HG02938 (cell line): ENCODE results near the gene TARM1.

Experiments used
- ATAC-seq: cut with Tn5 transposase; IDR thresholded peaks from one replicate; pipeline ENCODE4 v1.9.1; 2021; ENCODE audit warnings: mild to moderate bottlenecking, moderate library complexity; ENCODE audit not compliant: unreplicated experiment

TARM1 gene

GRCh38 chr19:54035215-54036178, 45.7 kb downstream of the TARM1 start:
- ATAC-seq, result no peak

- no peak for ATAC-seq
Measured at GRCh38 chr19:54030895-54031586, 50.1 kb downstream of the TARM1 start.

GRCh38 chr19:54029930-54030490, 51.2 kb downstream of the TARM1 start:
- ATAC-seq, result no peak

- ATAC-seq, result no peak
Measured at GRCh38 chr19:54029301-54029700, 51.9 kb downstream of the TARM1 start.

- ATAC-seq, result no peak
Measured at GRCh38 chr19:54026656-54027055, 54.5 kb downstream of the TARM1 start.

- ATAC-seq, result no peak
Measured at GRCh38 chr19:54024660-54025059, 56.5 kb downstream of the TARM1 start.

GRCh38 chr19:54023191-54023590, 58.0 kb downstream of the TARM1 start:
- ATAC-seq, result no peak

GRCh38 chr19:54021932-54022331, 59.2 kb downstream of the TARM1 start:
- ATAC-seq, result no peak

GRCh38 chr19:54021363-54021762, 59.8 kb downstream of the TARM1 start:
- no peak for ATAC-seq
